ENCODE data around the gene PCIF1.

The PCIF1 gene

DNA sequence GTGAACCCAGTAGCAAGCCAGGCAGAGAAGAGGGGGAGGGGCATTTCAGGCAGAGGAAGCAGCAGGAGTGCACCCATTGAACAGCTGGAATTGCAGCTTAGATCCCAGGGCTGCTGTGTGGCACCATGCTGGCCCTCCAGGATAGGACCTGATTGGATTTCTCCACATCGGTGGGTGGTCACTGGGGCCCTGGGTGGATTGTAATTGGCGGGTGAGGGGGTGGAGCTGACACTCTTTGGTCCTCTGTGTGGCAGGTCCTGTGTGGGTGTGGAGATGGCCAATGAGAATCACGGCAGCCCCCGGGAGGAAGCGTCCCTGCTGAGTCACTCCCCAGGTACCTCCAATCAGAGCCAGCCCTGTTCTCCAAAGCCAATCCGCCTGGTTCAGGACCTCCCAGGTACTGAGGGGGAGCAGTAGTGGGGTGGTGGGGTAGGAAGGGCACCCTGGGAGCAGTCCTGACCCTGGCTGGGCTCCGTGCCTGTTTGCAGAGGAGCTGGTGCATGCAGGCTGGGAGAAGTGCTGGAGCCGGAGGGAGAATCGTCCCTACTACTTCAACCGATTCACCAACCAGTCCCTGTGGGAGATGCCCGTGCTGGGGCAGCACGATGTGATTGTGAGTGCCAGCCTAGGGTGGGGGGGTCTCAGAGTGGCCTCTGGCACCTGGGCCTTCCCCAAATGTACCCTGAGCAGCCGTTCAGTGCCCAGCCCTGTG lies 4.4 kb downstream of the PCIF1 start:
- no peak overlapping the region for H3K4me3 ChIP-seq (replicated peaks; ENCODE audit: low read depth, low read length)
- DNase-seq (ENCODE audit: extremely low read depth, low read depth) = no peak
- TF ChIP-seq, protein P1, sequence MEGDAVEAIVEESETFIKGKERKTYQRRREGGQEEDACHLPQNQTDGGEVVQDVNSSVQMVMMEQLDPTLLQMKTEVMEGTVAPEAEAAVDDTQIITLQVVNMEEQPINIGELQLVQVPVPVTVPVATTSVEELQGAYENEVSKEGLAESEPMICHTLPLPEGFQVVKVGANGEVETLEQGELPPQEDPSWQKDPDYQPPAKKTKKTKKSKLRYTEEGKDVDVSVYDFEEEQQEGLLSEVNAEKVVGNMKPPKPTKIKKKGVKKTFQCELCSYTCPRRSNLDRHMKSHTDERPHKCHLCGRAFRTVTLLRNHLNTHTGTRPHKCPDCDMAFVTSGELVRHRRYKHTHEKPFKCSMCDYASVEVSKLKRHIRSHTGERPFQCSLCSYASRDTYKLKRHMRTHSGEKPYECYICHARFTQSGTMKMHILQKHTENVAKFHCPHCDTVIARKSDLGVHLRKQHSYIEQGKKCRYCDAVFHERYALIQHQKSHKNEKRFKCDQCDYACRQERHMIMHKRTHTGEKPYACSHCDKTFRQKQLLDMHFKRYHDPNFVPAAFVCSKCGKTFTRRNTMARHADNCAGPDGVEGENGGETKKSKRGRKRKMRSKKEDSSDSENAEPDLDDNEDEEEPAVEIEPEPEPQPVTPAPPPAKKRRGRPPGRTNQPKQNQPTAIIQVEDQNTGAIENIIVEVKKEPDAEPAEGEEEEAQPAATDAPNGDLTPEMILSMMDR (IDR thresholded peaks at IDR 0.05; ENCODE audit: low read depth, low read length, missing control alignments) = no peak

DNA sequence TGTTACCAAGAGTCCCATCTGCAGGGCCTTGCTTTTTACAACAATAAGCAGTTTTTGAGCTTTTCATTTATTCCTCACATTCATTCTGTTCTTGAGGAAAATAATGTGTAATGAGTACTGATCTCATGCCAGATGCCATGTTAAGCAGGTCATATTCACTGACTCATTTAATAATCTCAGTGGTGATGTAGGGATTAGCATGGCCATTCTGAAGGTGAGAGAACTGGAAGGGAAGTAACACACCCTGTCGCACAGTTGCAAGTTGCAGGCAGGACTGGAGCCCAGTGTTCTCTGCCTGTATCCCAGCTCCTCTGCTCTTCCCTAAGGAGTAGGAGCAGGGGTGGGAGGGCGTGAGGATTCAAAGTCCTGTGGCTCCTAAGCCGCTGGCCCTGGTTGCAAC lies 5.6 kb downstream of the PCIF1 start:
- no peak for DNase-seq (ENCODE audit: extremely low read depth, low read depth)
- TF ChIP-seq, protein P1 (IDR thresholded peaks at IDR 0.05; ENCODE audit: low read depth, low read length, missing control alignments) = no peak
- H3K4me3 ChIP-seq (replicated peaks; ENCODE audit: low read depth, low read length) = no peak overlapping the region

DNA sequence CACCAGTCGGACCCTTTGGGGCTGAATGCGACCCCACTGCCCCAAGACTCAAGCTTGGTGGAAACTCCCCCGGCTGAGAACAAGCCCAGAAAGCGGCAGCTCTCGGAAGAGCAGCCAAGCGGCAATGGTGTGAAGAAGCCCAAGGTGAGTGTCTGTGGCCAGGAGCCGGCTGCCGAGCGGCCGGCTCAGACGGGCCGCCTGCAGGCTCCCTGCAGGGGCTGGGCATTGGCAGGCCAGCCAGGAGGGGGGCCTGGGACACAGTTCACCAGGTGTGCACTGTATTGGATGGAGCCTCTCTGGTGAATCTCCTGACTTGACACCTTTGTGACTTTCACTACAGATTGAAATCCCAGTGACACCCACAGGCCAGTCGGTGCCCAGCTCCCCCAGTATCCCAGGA lies 6.0 kb downstream of the PCIF1 start:
- no peak overlapping the region for H3K4me3 ChIP-seq (replicated peaks; ENCODE audit: low read depth, low read length)
- no peak for DNase-seq (ENCODE audit: extremely low read depth, low read depth)
- TF ChIP-seq, protein P1 (IDR thresholded peaks at IDR 0.05; ENCODE audit: low read depth, low read length, missing control alignments) = no peak

DNA sequence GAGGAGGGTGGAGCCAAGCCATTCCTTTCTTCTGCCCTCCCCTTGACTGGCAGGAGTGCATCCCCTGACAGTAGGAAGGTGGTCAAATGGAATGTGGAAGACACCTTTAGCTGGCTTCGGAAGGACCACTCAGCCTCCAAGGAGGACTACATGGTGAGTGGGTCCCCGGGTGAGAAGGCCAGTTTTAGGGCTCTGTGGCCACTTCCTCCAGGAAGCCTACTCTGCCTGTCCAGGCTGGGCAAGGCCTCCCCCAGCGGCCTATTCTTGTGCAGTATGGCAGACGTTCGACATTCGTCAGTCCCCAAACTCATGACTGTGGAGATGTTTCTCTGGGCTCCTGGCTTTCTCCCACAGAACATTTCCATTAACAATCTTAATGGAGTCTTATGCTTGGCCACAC lies 9.1 kb downstream of the PCIF1 start:
- no peak overlapping the region for H3K4me3 ChIP-seq (replicated peaks; ENCODE audit: low read depth, low read length)
- TF ChIP-seq, protein P1 (IDR thresholded peaks at IDR 0.05; ENCODE audit: low read depth, low read length, missing control alignments) = no peak
- DNase-seq (ENCODE audit: extremely low read depth, low read depth) = no peak

DNA sequence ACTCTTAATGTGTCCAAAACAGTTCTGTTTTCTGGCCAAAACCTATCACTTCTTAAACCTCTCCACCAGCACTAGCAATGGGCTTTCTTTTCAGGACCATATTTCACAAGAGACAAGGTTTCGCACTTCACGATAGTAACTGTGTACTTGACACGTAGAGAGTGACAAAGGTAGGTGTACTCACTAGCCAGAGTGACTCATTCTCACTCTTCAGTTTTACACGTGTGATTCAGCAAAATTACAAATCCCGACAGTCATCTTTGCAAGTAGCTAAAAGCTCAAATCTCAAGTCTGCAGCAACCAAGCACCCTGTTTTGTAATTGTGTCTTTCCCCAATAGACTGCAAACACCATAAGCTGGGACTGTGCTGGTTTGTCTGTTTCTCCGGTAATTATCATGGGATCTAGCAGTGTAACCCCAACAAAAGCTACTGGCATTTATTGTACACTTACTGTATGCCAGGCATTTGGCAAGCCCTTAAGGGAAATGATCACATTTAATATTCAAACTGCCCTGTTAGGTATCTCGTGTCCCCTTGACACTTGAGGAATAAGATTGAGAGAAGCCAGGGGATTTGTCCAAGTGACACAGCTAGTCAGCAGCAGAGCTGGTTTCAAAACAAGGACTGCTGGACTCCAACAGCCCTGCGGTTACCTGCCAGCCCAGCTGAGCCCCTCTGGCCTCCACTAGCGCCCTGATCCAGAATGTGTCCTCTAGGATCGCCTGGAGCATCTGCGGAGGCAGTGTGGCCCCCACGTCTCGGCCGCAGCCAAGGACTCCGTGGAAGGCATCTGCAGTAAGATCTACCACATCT lies 9.9 kb downstream of the PCIF1 start:
- DNase-seq (ENCODE audit: extremely low read depth, low read depth) = no peak
- H3K4me3 ChIP-seq (replicated peaks; ENCODE audit: low read depth, low read length) = no peak overlapping the region
- TF ChIP-seq, protein P1 (IDR thresholded peaks at IDR 0.05; ENCODE audit: low read depth, low read length, missing control alignments) = no peak

GRCh38 chr20:45944965-45945677 lies 10.6 kb downstream of the PCIF1 start:
- DNase-seq (ENCODE audit: extremely low read depth, low read depth) = no peak
- TF ChIP-seq, protein P1 (IDR thresholded peaks at IDR 0.05; ENCODE audit: low read depth, low read length, missing control alignments) = no peak
- H3K4me3 ChIP-seq (replicated peaks; ENCODE audit: low read depth, low read length) = no peak overlapping the region
